NCI-H2029 (cell line): ENCODE measurements around the gene NDUFAF2.
"Not testable (repeated sequence)": the region's sequence is repeated elsewhere in the genome, so short reads cannot be mapped to it uniquely, and the experiment has no call there.

Source experiments
- DNase-seq: peaks from one replicate; lab custom pipeline; 2025; lab: John Stamatoyannopoulos, UW

The NDUFAF2 gene

GRCh38 chr5:60993425-60993824 lies 48.4 kb downstream of the NDUFAF2 start:
- DNase-seq: no peak

GRCh38 chr5:60993875-60994571 lies 49.0 kb downstream of the NDUFAF2 start:
- no peak for DNase-seq

GRCh38 chr5:60996368-60996767 lies 51.4 kb downstream of the NDUFAF2 start:
- no peak for DNase-seq

GRCh38 chr5:60997721-60998120 lies 52.7 kb downstream of the NDUFAF2 start:
- DNase-seq: no peak

- no peak for DNase-seq
These were observed 55.9 kb downstream of the NDUFAF2 start for GRCh38 chr5:61000887-61001286.

- DNase-seq: no peak
These were observed 56.6 kb downstream of the NDUFAF2 start for GRCh38 chr5:61001647-61002046.

- DNase-seq: no peak
These were observed 57.8 kb downstream of the NDUFAF2 start for GRCh38 chr5:61002611-61003355.

- DNase-seq: no peak
These were observed 59.4 kb downstream of the NDUFAF2 start for GRCh38 chr5:61004448-61004847.

- no peak for DNase-seq
These were observed 64.9 kb downstream of the NDUFAF2 start for GRCh38 chr5:61009907-61010306.

- no peak for DNase-seq
These were observed 65.8 kb downstream of the NDUFAF2 start for GRCh38 chr5:61010467-61011454.

GRCh38 chr5:61018062-61018461 lies 73.1 kb downstream of the NDUFAF2 start:
- no peak for DNase-seq

- no peak for DNase-seq
These were observed 74.6 kb downstream of the NDUFAF2 start for GRCh38 chr5:61019642-61020041.

- peak; percentile 82 for DNase-seq
These were observed 75.4 kb downstream of the NDUFAF2 start for GRCh38 chr5:61020415-61020814.

- DNase-seq: no peak
These were observed 78.1 kb downstream of the NDUFAF2 start for GRCh38 chr5:61023131-61023530.

GRCh38 chr5:61026004-61026403 lies 81.0 kb downstream of the NDUFAF2 start:
- DNase-seq: no peak

- no peak for DNase-seq
These were observed 83.4 kb downstream of the NDUFAF2 start for GRCh38 chr5:61028382-61028781.

GRCh38 chr5:61029456-61030162 lies 84.6 kb downstream of the NDUFAF2 start:
- DNase-seq: no peak

- DNase-seq: no peak
These were observed 85.1 kb downstream of the NDUFAF2 start for GRCh38 chr5:61030163-61030482.

GRCh38 chr5:61031301-61031700 lies 86.3 kb downstream of the NDUFAF2 start:
- DNase-seq: not testable (repeated sequence)

GRCh38 chr5:61044545-61044944 lies 99.5 kb downstream of the NDUFAF2 start:
- DNase-seq: no peak

- no peak for DNase-seq
These were observed 102.3 kb downstream of the NDUFAF2 start for GRCh38 chr5:61047346-61047745.

- no peak for DNase-seq
These were observed 103.5 kb downstream of the NDUFAF2 start for GRCh38 chr5:61048534-61048933.
